Panc1 (cell line): ENCODE measurements around the gene MYH13. TPM values are rescaled to one million over a fixed set of nuclear protein-coding genes. Genes with fewer than 3 reads are reported as not detected.

Experiments used
- ATAC-seq: fragments of 200-7000 bp; cut with Tn5 transposase; 2 replicates; pipeline ENCODE4 v1.9.1; 2020; ENCODE audit warnings: mild to moderate bottlenecking, moderate library complexity
- BruUV-seq: library from RNA; stranded (reverse); fragments of 400-500 nt; replicated peaks from 2 replicates; lab custom pipeline; 2021; lab: Mats Ljungman, UMichigan
- CTCF ChIA-PET: fragments of 300-600 bp; sonication (Branson Sonifier 250); formaldehyde crosslinking; loops from one replicate; lab custom pipeline; 2022; ENCODE audit warnings: antibody characterized with exemption; lab: Charles Lee
- POLR2A ChIA-PET: fragments of 300-600 bp; sonication (Branson Sonifier 250); formaldehyde crosslinking; loops from one replicate; lab custom pipeline; 2022; ENCODE audit warnings: antibody characterized with exemption; lab: Charles Lee
- DNase-seq: peaks from one replicate; pipeline ENCODE4 v3.0.0-alpha.2; 2010; ENCODE audit warnings: low read depth, low spot score
- H3K27ac ChIP-seq: 2 replicates; pipeline ENCODE4 v1.5.1; 2011; ENCODE audit warnings: mild to moderate bottlenecking, low read length, inconsistent platforms
- H3K27me3 ChIP-seq: fragments of 200-500 bp; sonication (Bioruptor generic); 2 replicates; pipeline ENCODE4 v1.6.0; 2014; ENCODE audit warnings: low read length, inconsistent platforms; ENCODE audit not compliant: control insufficient read depth, insufficient read depth
- H3K36me3 ChIP-seq: fragments of 200-500 bp; sonication (Bioruptor generic); 2 replicates; pipeline ENCODE4 v1.5.1; 2014; ENCODE audit warnings: inconsistent platforms, mild to moderate bottlenecking, low read length, moderate library complexity; ENCODE audit not compliant: control insufficient read depth, insufficient read depth
- H3K4me1 ChIP-seq: 2 replicates; pipeline ENCODE4 v1.5.1; 2011; ENCODE audit warnings: inconsistent platforms, mild to moderate bottlenecking, low read length, moderate library complexity; ENCODE audit not compliant: control insufficient read depth, insufficient read depth
- H3K4me3 ChIP-seq, 2 experiments: 2 replicates each; pipeline ENCODE4 v1.5.1; 2011 to 2012; ENCODE audit warnings: low read depth in 2 of 2, low read length in 2 of 2, mild to moderate bottlenecking in 2 of 2, inconsistent platforms in 1 of 2, moderate library complexity in 1 of 2
- H3K9me3 ChIP-seq: fragments of 200-500 bp; sonication (Bioruptor generic); 2 replicates; pipeline ENCODE4 v1.5.1; 2014; ENCODE audit warnings: low read depth, mild to moderate bottlenecking, inconsistent platforms, low read length, moderate library complexity; ENCODE audit not compliant: control insufficient read depth, insufficient read depth
- CTCF ChIP-seq: fragments of 450-650 bp; IDR thresholded peaks from 2 replicates; pipeline ENCODE4 v1.5.1; 2017; ENCODE audit warnings: mild to moderate bottlenecking
- POLR2AphosphoS5 ChIP-seq: IDR thresholded peaks from 2 replicates; pipeline ENCODE4 v1.6.1; 2012; ENCODE audit warnings: mild to moderate bottlenecking, low read depth, low read length, moderate library complexity
- SIN3A ChIP-seq: IDR thresholded peaks from 2 replicates; pipeline ENCODE4 v1.6.1; 2012; ENCODE audit warnings: low read depth, mild to moderate bottlenecking, low read length, moderate library complexity, borderline replicate concordance; ENCODE audit not compliant: insufficient read depth
- TCF7L2 ChIP-seq: IDR thresholded peaks from 2 replicates; pipeline ENCODE4 v1.6.1; 2011; ENCODE audit warnings: mild to moderate bottlenecking, low read depth, low read length, inconsistent platforms
- in situ Hi-C: cut with HindIII; loops from 2 replicates; pipeline ENCODE4 v1.10.0; 2016; ENCODE audit warnings: low sequenced_read_pairs, low pct_unique_long_range_greater_than_20kb
- intact Hi-C: fragments of 100-400 bp; cut with micrococcal nuclease; formaldehyde crosslinking; loops from one replicate; pipeline ENCODE4 v1.10.0; 2022; ENCODE audit not compliant: unreplicated experiment
- total RNA-seq: library from RNA; stranded (reverse); gene quantifications from one replicate; pipeline ENCODE4 v1.2.1, GENCODE V29; 2021; ENCODE audit not compliant: unreplicated experiment
- TF ChIP-seq, protein P1 (sequence below), 2 experiments: IDR thresholded peaks; 2 replicates each; pipeline ENCODE4 v1.6.1; 2011 to 2012; ENCODE audit warnings: low read depth in 2 of 2, control low read depth in 1 of 2, low read length in 1 of 2, mild to moderate bottlenecking in 1 of 2, moderate library complexity in 1 of 2; ENCODE audit not compliant: insufficient read depth in 1 of 2

MYH13 gene
- total RNA-seq, 1 experiment from 2014 or later = not detected

GRCh38 chr17:10417431-10417830 is 44.6 kb upstream of the MYH13 start:
- in situ Hi-C loops = no loop called here
- POLR2A ChIA-PET = no interaction called here
- TF ChIP-seq POLR2AphosphoS5 = no peak
- no peak for TF ChIP-seq CTCF
- TF ChIP-seq TCF7L2 = no peak
- TF ChIP-seq SIN3A = no peak
- TF ChIP-seq, protein P1, sequence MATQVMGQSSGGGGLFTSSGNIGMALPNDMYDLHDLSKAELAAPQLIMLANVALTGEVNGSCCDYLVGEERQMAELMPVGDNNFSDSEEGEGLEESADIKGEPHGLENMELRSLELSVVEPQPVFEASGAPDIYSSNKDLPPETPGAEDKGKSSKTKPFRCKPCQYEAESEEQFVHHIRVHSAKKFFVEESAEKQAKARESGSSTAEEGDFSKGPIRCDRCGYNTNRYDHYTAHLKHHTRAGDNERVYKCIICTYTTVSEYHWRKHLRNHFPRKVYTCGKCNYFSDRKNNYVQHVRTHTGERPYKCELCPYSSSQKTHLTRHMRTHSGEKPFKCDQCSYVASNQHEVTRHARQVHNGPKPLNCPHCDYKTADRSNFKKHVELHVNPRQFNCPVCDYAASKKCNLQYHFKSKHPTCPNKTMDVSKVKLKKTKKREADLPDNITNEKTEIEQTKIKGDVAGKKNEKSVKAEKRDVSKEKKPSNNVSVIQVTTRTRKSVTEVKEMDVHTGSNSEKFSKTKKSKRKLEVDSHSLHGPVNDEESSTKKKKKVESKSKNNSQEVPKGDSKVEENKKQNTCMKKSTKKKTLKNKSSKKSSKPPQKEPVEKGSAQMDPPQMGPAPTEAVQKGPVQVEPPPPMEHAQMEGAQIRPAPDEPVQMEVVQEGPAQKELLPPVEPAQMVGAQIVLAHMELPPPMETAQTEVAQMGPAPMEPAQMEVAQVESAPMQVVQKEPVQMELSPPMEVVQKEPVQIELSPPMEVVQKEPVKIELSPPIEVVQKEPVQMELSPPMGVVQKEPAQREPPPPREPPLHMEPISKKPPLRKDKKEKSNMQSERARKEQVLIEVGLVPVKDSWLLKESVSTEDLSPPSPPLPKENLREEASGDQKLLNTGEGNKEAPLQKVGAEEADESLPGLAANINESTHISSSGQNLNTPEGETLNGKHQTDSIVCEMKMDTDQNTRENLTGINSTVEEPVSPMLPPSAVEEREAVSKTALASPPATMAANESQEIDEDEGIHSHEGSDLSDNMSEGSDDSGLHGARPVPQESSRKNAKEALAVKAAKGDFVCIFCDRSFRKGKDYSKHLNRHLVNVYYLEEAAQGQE (IDR thresholded peaks at IDR 0.05; ENCODE audit: insufficient read depth in 1 of 2, low read depth in 2 of 2, low read length in 1 of 2) = no peak

DNA sequence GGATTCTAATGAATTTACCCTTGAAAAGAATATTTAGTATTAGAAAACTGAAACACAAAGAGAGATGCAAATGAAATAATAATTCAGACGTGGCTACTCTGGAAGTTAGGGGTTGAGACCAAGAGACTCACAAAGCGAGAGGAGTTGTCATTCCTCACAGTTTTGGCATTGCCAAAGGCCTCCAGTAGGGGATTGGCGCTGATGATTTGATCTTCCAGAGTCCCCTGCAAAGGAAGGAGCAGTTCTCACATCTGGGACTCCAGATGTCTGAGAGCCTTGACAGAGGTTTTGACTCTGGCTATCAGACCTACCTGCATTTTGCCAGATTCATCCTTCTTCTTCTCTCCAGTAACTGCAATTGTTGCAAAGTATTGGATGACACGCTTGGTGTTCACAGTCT is 42.4 kb upstream of the MYH13 start:
- TF ChIP-seq, protein P1 (IDR thresholded peaks at IDR 0.05; ENCODE audit: insufficient read depth in 1 of 2, low read depth in 2 of 2, low read length in 1 of 2) = no peak
- TF ChIP-seq POLR2AphosphoS5 (no peak), TCF7L2 (no peak), CTCF (no peak), SIN3A (no peak)
- Histone ChIP-seq H3K27me3 (no peaks in the 10 kb centered on the region), H3K9me3 (no peaks in the 10 kb centered on the region), H3K27ac (no peak overlapping the region), H3K4me1 (no peaks in the 10 kb centered on the region), H3K36me3 (no peaks in the 10 kb centered on the region), H3K4me3 (no peak overlapping the region)
- intact Hi-C loops (no loop called here), in situ Hi-C loops (no loop called here)
- no TSS peak for BruUV-seq
- DNase-seq (no peak), ATAC-seq (no peak)
- CTCF ChIA-PET = no interaction called here
- POLR2A ChIA-PET = no interaction called here

More at GRCh38 chr17:10417431-10417830, 44.6 kb upstream of the MYH13 start:
- ATAC-seq (no peak), DNase-seq (no peak)
- BruUV-seq = no TSS peak
- Histone ChIP-seq H3K27me3 (no peaks in the 10 kb centered on the region), H3K36me3 (no peaks in the 10 kb centered on the region), H3K4me3 (no peak overlapping the region), H3K27ac (no peak overlapping the region), H3K4me1 (no peaks in the 10 kb centered on the region), H3K9me3 (no peaks in the 10 kb centered on the region)
- CTCF ChIA-PET = no interaction called here
- intact Hi-C loops = no loop called here
